Tibial nerve (tissue), 4 donors: ENCODE measurements around the gene ANGPTL8.

Source experiments
- EP300 ChIP-seq, 2 donors: sonication (generic); formaldehyde crosslinking; IDR thresholded peaks; one replicate each; pipeline ENCODE4 v1.6.1; 2017; ENCODE audit warnings: antibody characterized with exemption in 2 of 2, mild to moderate bottlenecking in 1 of 2
- POLR2A ChIP-seq, 2 donors: fragments of 450-650 bp; IDR thresholded peaks; one replicate each; pipeline ENCODE4 v1.6.1; 2017; ENCODE audit warnings: antibody characterized with exemption in 2 of 2, mild to moderate bottlenecking in 2 of 2, moderate library complexity in 2 of 2
- TF ChIP-seq, protein P1 (sequence below), 5 experiments: fragments of 200-600 bp in 3 of 5; fragments of 450-650 bp in 2 of 5; sonication (generic) in 3 of 5; IDR thresholded peaks; one replicate each; pipeline ENCODE4 v1.5.1; 2016 to 2019; ENCODE audit warnings: antibody characterized with exemption in 5 of 5, mild to moderate bottlenecking in 3 of 5, moderate library complexity in 2 of 5

DNA sequence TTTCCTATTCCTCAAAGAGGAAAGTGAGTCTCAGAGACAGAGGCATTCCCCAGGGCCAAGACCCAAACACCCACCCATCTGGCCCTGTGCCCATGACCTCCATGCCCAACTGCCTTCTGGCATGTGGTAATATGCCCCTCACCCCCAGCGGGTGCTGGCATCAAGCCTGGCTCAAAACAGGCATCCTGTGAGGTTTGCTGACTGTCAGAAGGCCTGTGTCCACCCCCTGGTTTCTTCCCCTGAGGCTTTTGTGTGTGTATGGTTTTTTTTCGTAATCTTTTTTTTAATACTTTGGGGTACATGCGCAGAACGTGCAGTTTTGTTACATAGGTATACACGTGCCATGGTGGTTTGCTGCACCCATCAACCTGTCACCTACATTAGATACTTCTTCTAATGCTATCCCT is 34.5 kb upstream of the ANGPTL8 start:
- TF ChIP-seq, protein P1, sequence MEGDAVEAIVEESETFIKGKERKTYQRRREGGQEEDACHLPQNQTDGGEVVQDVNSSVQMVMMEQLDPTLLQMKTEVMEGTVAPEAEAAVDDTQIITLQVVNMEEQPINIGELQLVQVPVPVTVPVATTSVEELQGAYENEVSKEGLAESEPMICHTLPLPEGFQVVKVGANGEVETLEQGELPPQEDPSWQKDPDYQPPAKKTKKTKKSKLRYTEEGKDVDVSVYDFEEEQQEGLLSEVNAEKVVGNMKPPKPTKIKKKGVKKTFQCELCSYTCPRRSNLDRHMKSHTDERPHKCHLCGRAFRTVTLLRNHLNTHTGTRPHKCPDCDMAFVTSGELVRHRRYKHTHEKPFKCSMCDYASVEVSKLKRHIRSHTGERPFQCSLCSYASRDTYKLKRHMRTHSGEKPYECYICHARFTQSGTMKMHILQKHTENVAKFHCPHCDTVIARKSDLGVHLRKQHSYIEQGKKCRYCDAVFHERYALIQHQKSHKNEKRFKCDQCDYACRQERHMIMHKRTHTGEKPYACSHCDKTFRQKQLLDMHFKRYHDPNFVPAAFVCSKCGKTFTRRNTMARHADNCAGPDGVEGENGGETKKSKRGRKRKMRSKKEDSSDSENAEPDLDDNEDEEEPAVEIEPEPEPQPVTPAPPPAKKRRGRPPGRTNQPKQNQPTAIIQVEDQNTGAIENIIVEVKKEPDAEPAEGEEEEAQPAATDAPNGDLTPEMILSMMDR (IDR thresholded peaks at IDR 0.05), result no peak
- TF ChIP-seq POLR2A (IDR thresholded peaks at IDR 0.05), result no peak
- peak in 1 of 2 donors; percentile 51 for TF ChIP-seq EP300 (IDR thresholded peaks at IDR 0.05)
